Measurements from ENCODE around the gene BARX2.
A peak's percentile ranks its signal among the peaks of the same experiment; 100 is the strongest.

DNA sequence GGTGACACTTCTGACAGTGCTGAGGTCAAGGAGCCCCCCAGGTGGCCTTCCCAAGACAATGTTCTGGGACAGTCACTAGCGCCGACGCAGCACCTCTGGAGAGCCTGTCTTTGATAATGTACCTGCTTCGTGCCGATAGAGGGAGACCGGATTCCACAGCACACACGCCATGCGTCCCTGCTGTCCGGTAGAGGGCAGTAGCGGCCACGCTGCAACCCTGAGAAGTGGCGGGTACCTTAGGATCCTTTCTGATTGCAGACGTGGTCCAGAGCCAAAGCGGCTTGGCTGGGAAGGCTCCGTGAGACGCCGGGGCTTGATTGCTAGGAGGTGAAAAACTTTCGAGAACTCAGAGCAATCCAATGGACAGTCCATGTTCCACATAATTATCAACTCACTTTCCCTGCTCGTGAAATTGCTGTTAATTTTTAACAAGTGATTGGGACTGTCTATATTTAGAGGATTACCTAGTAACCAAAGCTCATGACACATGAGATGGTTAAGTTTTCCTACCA, 11.4 kb upstream of the BARX2 start:
- TF ChIP-seq, protein P1, sequence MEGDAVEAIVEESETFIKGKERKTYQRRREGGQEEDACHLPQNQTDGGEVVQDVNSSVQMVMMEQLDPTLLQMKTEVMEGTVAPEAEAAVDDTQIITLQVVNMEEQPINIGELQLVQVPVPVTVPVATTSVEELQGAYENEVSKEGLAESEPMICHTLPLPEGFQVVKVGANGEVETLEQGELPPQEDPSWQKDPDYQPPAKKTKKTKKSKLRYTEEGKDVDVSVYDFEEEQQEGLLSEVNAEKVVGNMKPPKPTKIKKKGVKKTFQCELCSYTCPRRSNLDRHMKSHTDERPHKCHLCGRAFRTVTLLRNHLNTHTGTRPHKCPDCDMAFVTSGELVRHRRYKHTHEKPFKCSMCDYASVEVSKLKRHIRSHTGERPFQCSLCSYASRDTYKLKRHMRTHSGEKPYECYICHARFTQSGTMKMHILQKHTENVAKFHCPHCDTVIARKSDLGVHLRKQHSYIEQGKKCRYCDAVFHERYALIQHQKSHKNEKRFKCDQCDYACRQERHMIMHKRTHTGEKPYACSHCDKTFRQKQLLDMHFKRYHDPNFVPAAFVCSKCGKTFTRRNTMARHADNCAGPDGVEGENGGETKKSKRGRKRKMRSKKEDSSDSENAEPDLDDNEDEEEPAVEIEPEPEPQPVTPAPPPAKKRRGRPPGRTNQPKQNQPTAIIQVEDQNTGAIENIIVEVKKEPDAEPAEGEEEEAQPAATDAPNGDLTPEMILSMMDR (conservative IDR thresholded peaks at IDR 0.05; ENCODE audit: low read depth, low read length) = peak; percentile 100
- TF ChIP-seq POLR2A (IDR thresholded peaks at IDR 0.05; ENCODE audit: low read depth, low read length) (peak; percentile 26; the same call in 1 of the 2 replicates), SMC3 (IDR thresholded peaks at IDR 0.05; ENCODE audit: low read depth, low read length) (peak; percentile 96), RFX5 (IDR thresholded peaks at IDR 0.05; ENCODE audit: low read depth, low read length) (no peak), MAFK (IDR thresholded peaks at IDR 0.05; ENCODE audit: low read depth, low read length) (no peak), RAD21 (IDR thresholded peaks at IDR 0.05; ENCODE audit: low read length) (peak; percentile 97), MXI1 (IDR thresholded peaks at IDR 0.05; ENCODE audit: borderline replicate concordance, low read depth, low read length) (no peak), ELK1 (IDR thresholded peaks at IDR 0.05; ENCODE audit: borderline replicate concordance, low read depth, low read length) (no peak), FOS (IDR thresholded peaks at IDR 0.05; ENCODE audit: low read depth, low read length) (no peak)
- TF ChIP-seq, protein P2, sequence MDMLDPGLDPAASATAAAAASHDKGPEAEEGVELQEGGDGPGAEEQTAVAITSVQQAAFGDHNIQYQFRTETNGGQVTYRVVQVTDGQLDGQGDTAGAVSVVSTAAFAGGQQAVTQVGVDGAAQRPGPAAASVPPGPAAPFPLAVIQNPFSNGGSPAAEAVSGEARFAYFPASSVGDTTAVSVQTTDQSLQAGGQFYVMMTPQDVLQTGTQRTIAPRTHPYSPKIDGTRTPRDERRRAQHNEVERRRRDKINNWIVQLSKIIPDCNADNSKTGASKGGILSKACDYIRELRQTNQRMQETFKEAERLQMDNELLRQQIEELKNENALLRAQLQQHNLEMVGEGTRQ (IDR thresholded peaks at IDR 0.05; ENCODE audit: low read depth, low read length) = 0 out of 2 replicates have a peak, but pooled peaks have one; percentile 16

Data from IMR-90 (cell line).